Activated naive CD8-positive, alpha-beta T cell treated with anti-CD3 and anti-CD28 coated beads for 36 hours (primary cell): ENCODE data around the gene STARD9. TPM values are rescaled to one million over a fixed set of nuclear protein-coding genes. Genes with fewer than 3 reads are reported as not detected.

Experiments
- DNase-seq: peaks from one replicate; pipeline ENCODE4 v3.0.0; 2021
- H3K27ac Mint-ChIP-seq: one replicate; pipeline ENCODE4 v1.8.0; 2022; ENCODE audit warnings: mild to moderate bottlenecking, moderate library complexity, mixed read lengths
- H3K27me3 Mint-ChIP-seq: one replicate; pipeline ENCODE4 v1.8.0; 2022; ENCODE audit warnings: mild to moderate bottlenecking, mixed read lengths
- H3K36me3 Mint-ChIP-seq: one replicate; pipeline ENCODE4 v1.8.0; 2021; ENCODE audit warnings: mild to moderate bottlenecking, mixed read lengths
- H3K4me1 Mint-ChIP-seq: one replicate; pipeline ENCODE4 v1.8.0; 2021; ENCODE audit warnings: mixed read lengths
- H3K4me3 Mint-ChIP-seq: one replicate; pipeline ENCODE4 v1.8.0; 2022; ENCODE audit warnings: mild to moderate bottlenecking, moderate library complexity, mixed read lengths
- H3K9me3 Mint-ChIP-seq: one replicate; pipeline ENCODE4 v1.8.0; 2022; ENCODE audit warnings: mixed read lengths
- total RNA-seq, 2 experiments: library from RNA; stranded (reverse); gene quantifications; one replicate each; pipeline ENCODE4 v1.2.3, GENCODE V29; 2021

Gene STARD9
- total RNA-seq, 2 experiments from 2014 or later = 4.2 to 4.4 TPM

GRCh38 chr15:42719043-42719442, 143.6 kb downstream of the STARD9 start:
- peaks cover 2% of the 10 kb centered on the region for H3K36me3 Mint-ChIP-seq
- H3K9me3 Mint-ChIP-seq = no peaks in the 10 kb centered on the region
- no peaks in the 10 kb centered on the region for H3K27me3 Mint-ChIP-seq
- H3K4me3 Mint-ChIP-seq = no peak overlapping the region
- no peak overlapping the region for H3K27ac Mint-ChIP-seq
- H3K4me1 Mint-ChIP-seq = no peaks in the 10 kb centered on the region
- DNase-seq = no peak

- H3K4me1 Mint-ChIP-seq = no peaks in the 10 kb centered on the region
- no peaks in the 10 kb centered on the region for H3K9me3 Mint-ChIP-seq
- H3K27me3 Mint-ChIP-seq = no peaks in the 10 kb centered on the region
- peaks cover 2% of the 10 kb centered on the region for H3K36me3 Mint-ChIP-seq
- no peak overlapping the region for H3K4me3 Mint-ChIP-seq
- H3K27ac Mint-ChIP-seq = peak overlapping the region; percentile 40
- DNase-seq = no peak
Observed at GRCh38 chr15:42720071-42720470, 144.7 kb downstream of the STARD9 start.

- H3K4me3 Mint-ChIP-seq = no peak overlapping the region
- H3K4me1 Mint-ChIP-seq = no peaks in the 10 kb centered on the region
- H3K27ac Mint-ChIP-seq = no peak overlapping the region
- peaks cover 5% of the 10 kb centered on the region for H3K36me3 Mint-ChIP-seq
- H3K27me3 Mint-ChIP-seq = no peaks in the 10 kb centered on the region
- DNase-seq = no peak
- H3K9me3 Mint-ChIP-seq = no peaks in the 10 kb centered on the region
Observed at GRCh38 chr15:42721016-42721415, 145.6 kb downstream of the STARD9 start.

- no peak overlapping the region for H3K27ac Mint-ChIP-seq
Observed at GRCh38 chr15:42721916-42722315, 146.5 kb downstream of the STARD9 start.

GRCh38 chr15:42723068-42723467, 147.7 kb downstream of the STARD9 start:
- no peaks in the 10 kb centered on the region for H3K27me3 Mint-ChIP-seq
- no peak overlapping the region for H3K4me3 Mint-ChIP-seq
- no peaks in the 10 kb centered on the region for H3K4me1 Mint-ChIP-seq
- H3K9me3 Mint-ChIP-seq = no peaks in the 10 kb centered on the region
- H3K27ac Mint-ChIP-seq = no peak overlapping the region
- DNase-seq = no peak
- H3K36me3 Mint-ChIP-seq = peaks cover 5% of the 10 kb centered on the region

More at GRCh38 chr15:42721916-42722315, 146.5 kb downstream of the STARD9 start:
- Mint-ChIP-seq H3K9me3 (no peaks in the 10 kb centered on the region), H3K4me3 (no peak overlapping the region), H3K4me1 (no peaks in the 10 kb centered on the region), H3K36me3 (peaks cover 5% of the 10 kb centered on the region), H3K27me3 (no peaks in the 10 kb centered on the region)
- no peak for DNase-seq

GRCh38 chr15:42724276-42724675, 148.9 kb downstream of the STARD9 start:
- no peak overlapping the region for H3K4me3 Mint-ChIP-seq
- no peaks in the 10 kb centered on the region for H3K27me3 Mint-ChIP-seq
- H3K9me3 Mint-ChIP-seq = no peaks in the 10 kb centered on the region
- H3K4me1 Mint-ChIP-seq = no peaks in the 10 kb centered on the region
- peaks cover 5% of the 10 kb centered on the region for H3K36me3 Mint-ChIP-seq
- DNase-seq = no peak
- no peak overlapping the region for H3K27ac Mint-ChIP-seq

GRCh38 chr15:42725331-42725903, 150.0 kb downstream of the STARD9 start:
- Mint-ChIP-seq H3K4me1 (no peaks in the 10 kb centered on the region), H3K9me3 (no peaks in the 10 kb centered on the region), H3K36me3 (peaks cover 4% of the 10 kb centered on the region), H3K27ac (peak overlapping the region; percentile 9), H3K4me3 (no peak overlapping the region), H3K27me3 (no peaks in the 10 kb centered on the region)
- DNase-seq = no peak

GRCh38 chr15:42726114-42726513, 150.7 kb downstream of the STARD9 start:
- H3K27ac Mint-ChIP-seq = no peak overlapping the region
- no peaks in the 10 kb centered on the region for H3K4me1 Mint-ChIP-seq
- no peaks in the 10 kb centered on the region for H3K9me3 Mint-ChIP-seq
- no peak for DNase-seq
- H3K27me3 Mint-ChIP-seq = no peaks in the 10 kb centered on the region
- H3K36me3 Mint-ChIP-seq = peaks cover 3% of the 10 kb centered on the region
- no peak overlapping the region for H3K4me3 Mint-ChIP-seq

GRCh38 chr15:42727750-42728381, 152.5 kb downstream of the STARD9 start:
- no peak for DNase-seq
- Mint-ChIP-seq H3K4me3 (no peak overlapping the region), H3K27ac (no peak overlapping the region), H3K9me3 (no peaks in the 10 kb centered on the region), H3K36me3 (peaks cover 7% of the 10 kb centered on the region), H3K4me1 (no peaks in the 10 kb centered on the region), H3K27me3 (no peaks in the 10 kb centered on the region)

- Mint-ChIP-seq H3K27me3 (no peaks in the 10 kb centered on the region), H3K36me3 (peaks cover 8% of the 10 kb centered on the region), H3K9me3 (no peaks in the 10 kb centered on the region), H3K4me1 (no peaks in the 10 kb centered on the region), H3K4me3 (no peak overlapping the region), H3K27ac (no peak overlapping the region)
- DNase-seq = no peak
Observed at GRCh38 chr15:42728560-42728959, 153.2 kb downstream of the STARD9 start.

GRCh38 chr15:42728972-42729371, 153.6 kb downstream of the STARD9 start:
- Mint-ChIP-seq H3K4me3 (no peak overlapping the region), H3K27ac (no peak overlapping the region), H3K36me3 (peaks cover 8% of the 10 kb centered on the region), H3K4me1 (no peaks in the 10 kb centered on the region), H3K9me3 (no peaks in the 10 kb centered on the region), H3K27me3 (no peaks in the 10 kb centered on the region)
- no peak for DNase-seq

GRCh38 chr15:42729409-42729808, 154.0 kb downstream of the STARD9 start:
- H3K4me1 Mint-ChIP-seq = no peaks in the 10 kb centered on the region
- H3K27ac Mint-ChIP-seq = no peak overlapping the region
- H3K4me3 Mint-ChIP-seq = no peak overlapping the region
- H3K9me3 Mint-ChIP-seq = no peaks in the 10 kb centered on the region
- peaks cover 8% of the 10 kb centered on the region for H3K36me3 Mint-ChIP-seq
- H3K27me3 Mint-ChIP-seq = no peaks in the 10 kb centered on the region
- no peak for DNase-seq

GRCh38 chr15:42730135-42730534, 154.7 kb downstream of the STARD9 start:
- DNase-seq = no peak
- no peak overlapping the region for H3K4me3 Mint-ChIP-seq
- H3K27me3 Mint-ChIP-seq = no peaks in the 10 kb centered on the region
- H3K9me3 Mint-ChIP-seq = no peaks in the 10 kb centered on the region
- H3K4me1 Mint-ChIP-seq = peaks cover under 1% of the 10 kb centered on the region
- peaks cover 8% of the 10 kb centered on the region for H3K36me3 Mint-ChIP-seq
- peak overlapping the region; percentile 31 for H3K27ac Mint-ChIP-seq

- DNase-seq = no peak
- Mint-ChIP-seq H3K27me3 (no peaks in the 10 kb centered on the region), H3K9me3 (no peaks in the 10 kb centered on the region), H3K27ac (no peak overlapping the region), H3K36me3 (peaks cover 7% of the 10 kb centered on the region), H3K4me1 (peaks cover 4% of the 10 kb centered on the region), H3K4me3 (no peak overlapping the region)
Observed at GRCh38 chr15:42730536-42730935, 155.1 kb downstream of the STARD9 start.

- DNase-seq = no peak
- Mint-ChIP-seq H3K27ac (no peak overlapping the region), H3K36me3 (peaks cover 6% of the 10 kb centered on the region), H3K9me3 (no peaks in the 10 kb centered on the region), H3K27me3 (no peaks in the 10 kb centered on the region), H3K4me3 (no peak overlapping the region), H3K4me1 (peaks cover 8% of the 10 kb centered on the region)
Observed at GRCh38 chr15:42731461-42731860, 156.1 kb downstream of the STARD9 start.
